Sigmoid colon (tissue), 7 donors: ENCODE results near the gene CREB3L2. TPM values are rescaled to one million over a fixed set of nuclear protein-coding genes. Genes with fewer than 3 reads are reported as not detected.

Experiments
- DNase-seq: peaks from one replicate; pipeline ENCODE4 v3.0.0-alpha.2; 2019
- H3K27ac ChIP-seq, 4 donors: fragments of 200-600 bp; sonication (generic); one replicate each; pipeline ENCODE4 v1.5.1; 2016 to 2019; ENCODE audit warnings: mild to moderate bottlenecking in 1 of 4
- H3K27me3 ChIP-seq, 3 donors: fragments of 200-600 bp; sonication (generic); one replicate each; pipeline ENCODE4 v1.5.1; 2019; ENCODE audit warnings: mild to moderate bottlenecking in 1 of 3
- H3K36me3 ChIP-seq, 4 donors: fragments of 200-600 bp; sonication (generic); one replicate each; pipeline ENCODE4 v1.5.1; 2016 to 2019
- H3K4me1 ChIP-seq, 4 donors: fragments of 200-600 bp; sonication (generic); one replicate each; pipeline ENCODE4 v1.5.1; 2017 to 2019
- H3K4me3 ChIP-seq, 4 donors: fragments of 200-600 bp; sonication (generic); one replicate each; pipeline ENCODE4 v1.5.1; 2017 to 2019; ENCODE audit warnings: mild to moderate bottlenecking in 2 of 4, moderate library complexity in 1 of 4
- H3K9me3 ChIP-seq, 4 donors: fragments of 200-600 bp in 3 of 4; sonication (generic) in 3 of 4; one replicate each; pipeline versions ENCODE4 v1.5.1 to v1.6.1; 2013 to 2019
- EP300 ChIP-seq, 4 donors: sonication (generic); formaldehyde crosslinking; IDR thresholded peaks; one replicate each; pipeline ENCODE4 v1.6.1; 2017; ENCODE audit warnings: antibody characterized with exemption in 4 of 4
- POLR2A ChIP-seq, 2 donors: fragments of 450-650 bp; IDR thresholded peaks; one replicate each; pipeline ENCODE4 v1.6.1; 2016; ENCODE audit warnings: antibody characterized with exemption in 2 of 2, mild to moderate bottlenecking in 2 of 2, moderate library complexity in 2 of 2
- POLR2AphosphoS5 ChIP-seq, 4 donors: sonication (generic); formaldehyde crosslinking; IDR thresholded peaks; one replicate each; pipeline ENCODE4 v1.6.1; 2017; ENCODE audit warnings: antibody characterized with exemption in 4 of 4
- WGBS, 2 donors: extraction: QIAGEN DNeasy Blood & Tissue Kit; methylation state at CpG; one replicate each; pipeline ENCODE4 v1.1.7; 2013; 5-methylcytosine and 5-hydroxymethylcytosine counted together
- intact Hi-C: fragments of 100-400 bp; cut with DNase I; formaldehyde crosslinking; loops from one replicate; pipeline ENCODE4 v1.15.1; 2023
- polyA plus RNA-seq, 3 donors: library from polyadenylated mRNA; stranded (reverse); fragments of 200-250 nt; gene quantifications; one replicate each; pipeline ENCODE4 v1.2.3, GENCODE V29; 2013
- total RNA-seq, 4 donors: library from RNA; depleted of rRNA; stranded (reverse); fragments of >200 nt; gene quantifications; one replicate each; pipeline ENCODE4 v1.1.0, GENCODE V29; 2016
- TF ChIP-seq, protein P1 (sequence below), 4 experiments: fragments of 450-650 bp in 3 of 4; fragments of 200-600 bp in 1 of 4; IDR thresholded peaks; one replicate each; pipeline ENCODE4 v1.5.1; 2016 to 2019; ENCODE audit warnings: antibody characterized with exemption in 4 of 4, mild to moderate bottlenecking in 3 of 4, moderate library complexity in 2 of 4
- donor health status: healthy with polysubstance abuse.
- donor health status: Bipolar disorder and iron deficiency.
- donor health status: healthy.

The CREB3L2 gene
- total and polyA plus RNA-seq, 7 donors = 3.0 to 41.3 (median 26.0) TPM

DNA sequence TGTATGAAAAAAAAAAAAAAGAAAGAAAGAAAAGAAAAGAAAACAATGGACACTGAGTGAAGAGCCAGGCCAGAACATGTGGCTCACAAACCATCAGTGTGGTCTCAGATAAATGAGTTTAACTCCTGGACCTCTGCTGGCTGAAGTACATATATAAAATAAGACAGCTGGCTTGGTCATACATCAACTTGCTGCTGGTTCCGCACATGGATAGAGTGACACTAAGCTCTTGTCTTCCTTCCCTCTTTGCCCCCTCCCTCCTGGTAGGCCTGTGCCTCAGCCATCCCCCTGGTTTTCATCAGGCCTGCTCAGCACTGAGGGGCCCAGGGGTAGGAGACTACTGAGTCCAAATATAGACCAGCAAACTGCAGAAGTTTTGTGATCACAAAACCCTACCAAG is 97.1 kb downstream of the CREB3L2 start:
- H3K36me3 ChIP-seq = peaks cover 24 to 93% (median 43%) of the 10 kb centered on the region in 4 donors

DNA sequence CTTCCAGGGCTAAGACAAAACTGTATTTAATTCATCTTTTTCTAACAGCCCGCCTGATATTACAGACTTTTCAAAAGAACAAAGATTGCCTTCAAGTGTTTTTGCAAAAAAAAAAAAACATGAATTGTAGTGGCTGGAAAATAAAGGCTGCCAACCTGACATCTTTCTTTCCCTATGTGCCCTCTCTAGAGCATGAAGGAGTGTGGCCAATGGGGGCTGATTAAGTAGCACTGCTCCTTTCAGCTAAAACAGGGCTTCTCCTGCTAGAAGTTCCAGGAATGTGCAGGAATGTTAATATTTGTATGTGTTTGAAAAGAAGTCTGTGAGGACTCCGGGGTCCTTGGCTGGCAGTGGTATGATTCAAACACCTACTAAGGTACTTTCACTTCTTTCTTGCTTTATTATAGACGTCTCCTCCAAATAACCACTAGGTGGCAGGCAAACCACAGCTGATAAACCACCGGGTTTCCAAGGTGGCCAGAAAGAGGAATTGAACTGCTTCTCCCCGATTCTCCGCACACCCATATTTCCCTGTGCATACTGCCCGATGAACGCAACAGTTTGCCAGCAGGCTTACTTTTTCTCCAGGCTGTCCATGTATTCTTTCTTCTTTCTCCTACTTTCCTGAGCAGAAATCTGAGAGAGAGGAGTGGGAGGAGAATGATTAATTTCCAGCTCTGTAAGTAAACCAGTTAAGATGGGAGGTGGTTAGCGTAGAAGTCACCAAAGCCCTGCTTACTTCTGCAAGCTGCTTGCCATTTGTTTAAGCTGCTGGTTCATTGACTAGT is 98.3 kb downstream of the CREB3L2 start:
- TF ChIP-seq POLR2A (IDR thresholded peaks at IDR 0.05) (no peak), EP300 (IDR thresholded peaks at IDR 0.05) (no peak), POLR2AphosphoS5 (IDR thresholded peaks at IDR 0.05) (peak in 1 of 4 donors; percentile 24)
- TF ChIP-seq, protein P1, sequence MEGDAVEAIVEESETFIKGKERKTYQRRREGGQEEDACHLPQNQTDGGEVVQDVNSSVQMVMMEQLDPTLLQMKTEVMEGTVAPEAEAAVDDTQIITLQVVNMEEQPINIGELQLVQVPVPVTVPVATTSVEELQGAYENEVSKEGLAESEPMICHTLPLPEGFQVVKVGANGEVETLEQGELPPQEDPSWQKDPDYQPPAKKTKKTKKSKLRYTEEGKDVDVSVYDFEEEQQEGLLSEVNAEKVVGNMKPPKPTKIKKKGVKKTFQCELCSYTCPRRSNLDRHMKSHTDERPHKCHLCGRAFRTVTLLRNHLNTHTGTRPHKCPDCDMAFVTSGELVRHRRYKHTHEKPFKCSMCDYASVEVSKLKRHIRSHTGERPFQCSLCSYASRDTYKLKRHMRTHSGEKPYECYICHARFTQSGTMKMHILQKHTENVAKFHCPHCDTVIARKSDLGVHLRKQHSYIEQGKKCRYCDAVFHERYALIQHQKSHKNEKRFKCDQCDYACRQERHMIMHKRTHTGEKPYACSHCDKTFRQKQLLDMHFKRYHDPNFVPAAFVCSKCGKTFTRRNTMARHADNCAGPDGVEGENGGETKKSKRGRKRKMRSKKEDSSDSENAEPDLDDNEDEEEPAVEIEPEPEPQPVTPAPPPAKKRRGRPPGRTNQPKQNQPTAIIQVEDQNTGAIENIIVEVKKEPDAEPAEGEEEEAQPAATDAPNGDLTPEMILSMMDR (IDR thresholded peaks at IDR 0.05) = peak; percentile 62 to 89 (median 80)
- WGBS, 2 donors = 24 to 26% methylated on average over 9 of the region's 9 CpGs
- Histone ChIP-seq H3K27ac (peak overlapping the region in 2 of 4 donors; percentile 21 to 42), H3K4me1 (peaks cover 0 to 45% (median 39%) of the 10 kb centered on the region in 4 donors), H3K4me3 (no peak overlapping the region), H3K36me3 (peaks cover 24 to 92% (median 45%) of the 10 kb centered on the region in 4 donors), H3K27me3 (no peaks in the 10 kb centered on the region), H3K9me3 (no peaks in the 10 kb centered on the region)
- peak; percentile 79 for DNase-seq
- intact Hi-C loops = loop anchor here (1.0 kb wide), 1 partner anchor 106 kb away; no protein-coding TSS in a partner anchor

More for the DNA sequence above, 97.1 kb downstream of the CREB3L2 start:
- no peaks in the 10 kb centered on the region for H3K27me3 ChIP-seq
- no peak overlapping the region for H3K4me3 ChIP-seq
- WGBS, 2 donors = 70 to 74% methylated on average over 1 of the region's 1 CpG
- intact Hi-C loops = no loop called here
- H3K27ac ChIP-seq = peak overlapping the region in 1 of 4 donors; percentile 2
- DNase-seq = no peak
- H3K9me3 ChIP-seq = no peaks in the 10 kb centered on the region
- TF ChIP-seq POLR2AphosphoS5 (IDR thresholded peaks at IDR 0.05) = no peak
- no peak for TF ChIP-seq POLR2A (IDR thresholded peaks at IDR 0.05)
- no peak for TF ChIP-seq EP300 (IDR thresholded peaks at IDR 0.05)
- TF ChIP-seq, protein P1 (IDR thresholded peaks at IDR 0.05) = no peak
- peaks cover 0 to 41% (median 39%) of the 10 kb centered on the region in 4 donors for H3K4me1 ChIP-seq

DNA sequence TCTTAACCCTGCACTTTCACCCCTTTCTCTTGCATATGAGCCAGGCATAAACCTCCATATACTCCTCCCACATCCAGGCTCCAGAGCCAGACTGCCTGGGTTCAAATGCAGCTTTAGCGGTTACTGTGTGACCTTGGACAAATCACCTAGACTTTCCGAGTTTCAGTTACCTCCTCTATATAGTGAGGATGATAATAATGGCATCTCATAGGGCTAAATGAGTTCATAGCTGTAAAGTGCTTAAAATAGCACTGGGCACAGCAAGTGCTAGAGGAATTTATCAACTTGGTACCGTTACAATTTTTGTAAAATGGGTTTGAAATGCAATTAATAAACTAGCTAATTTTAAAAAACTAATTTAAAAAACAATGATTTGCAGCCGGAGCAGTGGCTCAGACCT is 101.7 kb downstream of the CREB3L2 start:
- H3K27ac ChIP-seq = no peak overlapping the region
- 87 to 93% methylated on average over 4 of the region's 4 CpGs for WGBS, 2 donors
- DNase-seq = no peak
- intact Hi-C loops = no loop called here
- no peaks in the 10 kb centered on the region for H3K27me3 ChIP-seq
- H3K4me1 ChIP-seq = peaks cover 0 to 41% (median 33%) of the 10 kb centered on the region in 4 donors
- H3K4me3 ChIP-seq = no peak overlapping the region
- no peaks in the 10 kb centered on the region for H3K9me3 ChIP-seq
- no peak for TF ChIP-seq EP300 (IDR thresholded peaks at IDR 0.05)
- TF ChIP-seq POLR2AphosphoS5 (IDR thresholded peaks at IDR 0.05) = peak in 1 of 4 donors; percentile 6
- TF ChIP-seq, protein P1 (IDR thresholded peaks at IDR 0.05) = no peak
- no peak for TF ChIP-seq POLR2A (IDR thresholded peaks at IDR 0.05)
- H3K36me3 ChIP-seq = peaks cover 16 to 92% (median 47%) of the 10 kb centered on the region in 4 donors

DNA sequence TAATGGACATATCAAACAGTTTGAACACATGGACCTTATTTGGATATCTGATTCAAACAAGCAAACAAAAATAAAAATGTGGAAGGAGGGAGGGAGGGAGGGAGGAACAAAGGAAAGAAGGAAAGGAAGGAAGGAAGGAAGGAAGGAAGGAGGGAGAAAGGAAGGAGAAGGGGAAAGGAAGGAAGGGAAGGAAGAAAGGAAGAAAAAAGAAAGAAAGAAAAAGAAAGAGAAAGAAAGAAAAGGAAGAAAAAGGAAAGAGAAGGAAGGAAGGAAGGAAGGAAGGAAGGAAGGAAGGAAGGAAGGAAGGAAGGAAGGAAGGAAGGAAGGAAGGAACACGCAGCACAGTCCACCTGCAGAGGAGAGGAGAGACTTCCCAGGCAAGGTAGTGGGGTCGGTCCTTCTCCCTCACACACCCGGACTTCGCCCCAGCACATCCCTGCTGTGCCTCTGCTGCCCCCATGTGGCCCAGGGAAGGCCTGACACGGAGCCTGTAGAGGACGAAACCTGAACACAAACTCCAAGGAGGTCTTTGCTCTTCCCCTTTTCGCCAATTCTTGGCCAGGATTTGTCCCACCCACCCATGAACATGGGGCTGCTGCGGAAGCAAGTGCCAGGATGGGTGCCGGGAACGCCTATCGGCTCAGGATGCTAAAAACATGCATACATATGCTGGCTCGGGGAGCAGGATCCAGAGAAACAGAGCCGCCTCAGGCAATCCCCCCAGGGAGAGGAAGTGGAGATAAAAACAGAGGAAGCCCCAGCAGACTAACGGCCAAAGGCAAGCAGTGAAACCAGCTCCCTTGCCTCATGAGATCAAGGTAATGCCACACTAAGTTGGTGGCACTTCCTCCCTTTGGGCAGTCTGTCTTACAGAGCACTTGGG is 102.8 kb downstream of the CREB3L2 start:
- Histone ChIP-seq H3K36me3 (peaks cover 11 to 92% (median 56%) of the 10 kb centered on the region in 4 donors), H3K27me3 (no peaks in the 10 kb centered on the region), H3K4me1 (peaks cover 0 to 32% (median 25%) of the 10 kb centered on the region in 4 donors), H3K4me3 (no peak overlapping the region), H3K9me3 (no peaks in the 10 kb centered on the region), H3K27ac (peak overlapping the region in 1 of 4 donors; percentile 37)
- DNase-seq = peak; percentile 88
- 11 to 29% methylated on average over 13 to 14 of the region's 14 CpGs for WGBS, 2 donors
- TF ChIP-seq EP300 (IDR thresholded peaks at IDR 0.05) (no peak), POLR2A (IDR thresholded peaks at IDR 0.05) (no peak)
- TF ChIP-seq, protein P1 (IDR thresholded peaks at IDR 0.05) = peak; percentile 76 to 93 (median 90)
- intact Hi-C loops = loop anchor here (1.0 to 2.0 kb wide), 2 partner anchors 243 to 292 kb away; no protein-coding TSS in a partner anchor
